ENCODE results near the gene LRRFIP2. TPM values are rescaled to one million over a fixed set of nuclear protein-coding genes. Genes with fewer than 3 reads are reported as not detected.

LRRFIP2 gene
- total and polyA plus RNA-seq, 2 donors from 2014 or later, result 26.1 to 61.4 TPM

DNA sequence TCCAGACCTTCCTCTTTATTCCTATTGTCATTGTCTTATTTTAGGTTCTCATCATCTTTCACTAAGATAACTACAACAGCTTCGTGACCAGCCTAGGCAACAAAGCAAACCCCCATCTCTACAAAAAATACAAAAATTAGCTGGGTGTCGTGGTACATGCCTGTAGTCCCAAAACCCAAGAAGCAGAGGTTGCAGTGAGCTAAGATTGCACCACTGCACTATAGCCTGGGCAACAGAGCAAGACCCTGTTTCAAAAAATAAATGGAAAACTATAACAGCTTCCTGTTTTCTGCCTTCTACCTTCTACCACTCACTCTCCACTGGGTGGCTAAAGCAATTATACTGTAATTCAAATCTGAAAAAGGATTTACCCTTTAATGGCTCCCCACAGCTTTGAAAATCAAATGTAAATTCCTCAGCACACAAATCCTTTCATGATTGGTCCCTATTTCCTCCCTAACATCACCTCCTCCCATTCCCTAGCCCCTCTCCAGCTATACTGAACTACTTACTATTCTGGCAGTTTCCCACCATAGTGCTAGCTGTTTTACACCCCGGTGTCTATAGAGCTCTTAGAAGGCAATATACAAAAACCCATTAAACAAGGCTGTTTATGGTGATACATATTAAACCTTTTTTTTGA is 33.4 kb downstream of the LRRFIP2 start:
- Histone ChIP-seq H3K27ac (ENCODE audit: low read depth in 2 of 2, low read length in 2 of 2) (no peak overlapping the region), H3K36me3 (ENCODE audit: control insufficient read depth in 2 of 3, insufficient read depth in 3 of 3, low read length in 3 of 3) (peaks cover 0 to 4% (median 0%) of the 10 kb centered on the region in 3 donors), H3K9ac (ENCODE audit: low read length in 3 of 3) (no peak overlapping the region), H3K27me3 (ENCODE audit: control insufficient read depth, insufficient read depth, low read length) (no peaks in the 10 kb centered on the region), H3K4me1 (ENCODE audit: control insufficient read depth in 2 of 3, insufficient read depth in 2 of 3, low read depth in 1 of 3, low read length in 3 of 3) (no peaks in the 10 kb centered on the region), H3K4me3 (ENCODE audit: low read length in 3 of 3) (no peak overlapping the region), H3K9me3 (ENCODE audit: control insufficient read depth in 2 of 3, insufficient read depth in 1 of 3, low read length in 3 of 3) (no peaks in the 10 kb centered on the region)
- TF ChIP-seq, protein P1, sequence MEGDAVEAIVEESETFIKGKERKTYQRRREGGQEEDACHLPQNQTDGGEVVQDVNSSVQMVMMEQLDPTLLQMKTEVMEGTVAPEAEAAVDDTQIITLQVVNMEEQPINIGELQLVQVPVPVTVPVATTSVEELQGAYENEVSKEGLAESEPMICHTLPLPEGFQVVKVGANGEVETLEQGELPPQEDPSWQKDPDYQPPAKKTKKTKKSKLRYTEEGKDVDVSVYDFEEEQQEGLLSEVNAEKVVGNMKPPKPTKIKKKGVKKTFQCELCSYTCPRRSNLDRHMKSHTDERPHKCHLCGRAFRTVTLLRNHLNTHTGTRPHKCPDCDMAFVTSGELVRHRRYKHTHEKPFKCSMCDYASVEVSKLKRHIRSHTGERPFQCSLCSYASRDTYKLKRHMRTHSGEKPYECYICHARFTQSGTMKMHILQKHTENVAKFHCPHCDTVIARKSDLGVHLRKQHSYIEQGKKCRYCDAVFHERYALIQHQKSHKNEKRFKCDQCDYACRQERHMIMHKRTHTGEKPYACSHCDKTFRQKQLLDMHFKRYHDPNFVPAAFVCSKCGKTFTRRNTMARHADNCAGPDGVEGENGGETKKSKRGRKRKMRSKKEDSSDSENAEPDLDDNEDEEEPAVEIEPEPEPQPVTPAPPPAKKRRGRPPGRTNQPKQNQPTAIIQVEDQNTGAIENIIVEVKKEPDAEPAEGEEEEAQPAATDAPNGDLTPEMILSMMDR (IDR thresholded peaks at IDR 0.05; ENCODE audit: borderline replicate concordance, extremely low read depth, insufficient read depth), result no peak
- DNase-seq, result no peak
- no peak for FAIRE-seq
- intact Hi-C loops (cut with DNase I), result no loop called here

DNA sequence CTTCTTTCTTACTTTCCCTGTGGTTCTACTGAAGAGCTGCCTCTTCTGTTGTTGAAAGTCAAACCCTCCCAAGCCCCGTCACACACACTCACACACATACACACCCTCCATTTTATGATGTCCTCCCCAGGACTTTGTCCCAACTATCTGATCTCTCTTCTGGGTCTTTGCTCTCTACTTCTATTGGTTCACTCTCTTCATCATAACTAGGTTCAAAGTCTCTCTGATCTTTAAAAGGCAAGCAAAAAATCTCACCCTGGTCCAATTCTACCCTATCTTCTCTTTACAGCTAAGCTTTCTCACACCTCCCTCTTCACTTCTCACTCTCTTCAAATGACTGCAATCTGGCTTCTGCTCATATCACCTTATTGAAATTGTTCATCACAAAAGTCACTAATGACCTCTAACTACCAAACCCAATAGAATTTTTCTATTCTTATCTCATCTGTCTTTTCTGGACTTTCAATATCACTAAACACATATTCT is 34.8 kb downstream of the LRRFIP2 start:
- no peak overlapping the region for H3K9ac ChIP-seq (ENCODE audit: low read length in 3 of 3)
- H3K27ac ChIP-seq (ENCODE audit: low read depth in 2 of 2, low read length in 2 of 2), result no peak overlapping the region
- TF ChIP-seq, protein P1 (IDR thresholded peaks at IDR 0.05; ENCODE audit: borderline replicate concordance, extremely low read depth, insufficient read depth), result no peak

DNA sequence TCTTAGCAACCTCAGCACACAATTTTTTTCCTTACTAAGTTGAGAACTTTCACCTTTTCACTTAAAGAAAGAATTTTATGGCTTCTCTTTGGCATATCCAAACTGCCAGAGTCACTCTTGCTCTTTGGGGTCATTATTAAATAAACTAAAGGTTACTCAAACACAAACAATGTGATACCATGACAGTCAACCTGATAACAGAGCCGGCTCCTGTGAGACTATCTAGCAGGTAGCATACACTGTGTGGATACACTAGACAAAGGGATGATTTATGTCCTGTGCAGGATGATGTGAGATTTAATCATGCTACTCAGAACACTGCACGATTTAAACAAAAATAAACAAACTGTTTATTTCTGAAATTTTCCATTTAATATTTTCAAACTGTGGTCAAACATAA is 35.6 kb downstream of the LRRFIP2 start:
- DNase-seq, result peak in 1 of 5 donors; percentile 10
- Histone ChIP-seq H3K27ac (ENCODE audit: low read depth in 2 of 2, low read length in 2 of 2) (no peak overlapping the region), H3K27me3 (ENCODE audit: control insufficient read depth, insufficient read depth, low read length) (no peaks in the 10 kb centered on the region), H3K9ac (ENCODE audit: low read length in 3 of 3) (no peak overlapping the region), H3K4me3 (ENCODE audit: low read length in 3 of 3) (no peak overlapping the region), H3K36me3 (ENCODE audit: control insufficient read depth in 2 of 3, insufficient read depth in 3 of 3, low read length in 3 of 3) (peaks cover 0 to 4% (median 0%) of the 10 kb centered on the region in 3 donors), H3K9me3 (ENCODE audit: control insufficient read depth in 2 of 3, insufficient read depth in 1 of 3, low read length in 3 of 3) (no peaks in the 10 kb centered on the region), H3K4me1 (ENCODE audit: control insufficient read depth in 2 of 3, insufficient read depth in 2 of 3, low read depth in 1 of 3, low read length in 3 of 3) (no peaks in the 10 kb centered on the region)
- TF ChIP-seq, protein P1 (IDR thresholded peaks at IDR 0.05; ENCODE audit: borderline replicate concordance, extremely low read depth, insufficient read depth), result no peak
- intact Hi-C loops (cut with DNase I), result no loop called here
- FAIRE-seq, result no peak

More for the DNA sequence above, 34.8 kb downstream of the LRRFIP2 start:
- H3K4me3 ChIP-seq (ENCODE audit: low read length in 3 of 3), result no peak overlapping the region
- H3K36me3 ChIP-seq (ENCODE audit: control insufficient read depth in 2 of 3, insufficient read depth in 3 of 3, low read length in 3 of 3), result peaks cover 0 to 4% (median 0%) of the 10 kb centered on the region in 3 donors
- DNase-seq (no peak), FAIRE-seq (no peak)
- no peaks in the 10 kb centered on the region for H3K9me3 ChIP-seq (ENCODE audit: control insufficient read depth in 2 of 3, insufficient read depth in 1 of 3, low read length in 3 of 3)
- H3K4me1 ChIP-seq (ENCODE audit: control insufficient read depth in 2 of 3, insufficient read depth in 2 of 3, low read depth in 1 of 3, low read length in 3 of 3), result no peaks in the 10 kb centered on the region
- intact Hi-C loops (cut with DNase I), result no loop called here
- no peaks in the 10 kb centered on the region for H3K27me3 ChIP-seq (ENCODE audit: control insufficient read depth, insufficient read depth, low read length)
